EH (cell line): ENCODE results near the gene OR1S2.
"Not testable (repeated sequence)": the region's sequence is repeated elsewhere in the genome, so short reads cannot be mapped to it uniquely, and the experiment has no call there.

Source experiments
- DNase-seq: peaks from one replicate; pipeline ENCODE4 v3.0.0-alpha.2; 2015; ENCODE audit warnings: low read depth

OR1S2 gene, protein sequence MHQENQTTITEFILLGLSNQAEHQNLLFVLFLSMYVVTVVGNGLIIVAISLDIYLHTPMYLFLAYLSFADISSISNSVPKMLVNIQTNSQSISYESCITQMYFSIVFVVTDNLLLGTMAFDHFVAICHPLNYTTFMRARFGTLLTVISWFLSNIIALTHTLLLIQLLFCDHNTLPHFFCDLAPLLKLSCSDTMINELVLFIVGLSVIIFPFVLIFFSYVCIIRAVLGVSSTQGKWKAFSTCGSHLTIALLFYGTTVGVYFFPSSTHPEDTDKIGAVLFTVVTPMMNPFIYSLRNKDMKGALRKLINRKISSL

DNA sequence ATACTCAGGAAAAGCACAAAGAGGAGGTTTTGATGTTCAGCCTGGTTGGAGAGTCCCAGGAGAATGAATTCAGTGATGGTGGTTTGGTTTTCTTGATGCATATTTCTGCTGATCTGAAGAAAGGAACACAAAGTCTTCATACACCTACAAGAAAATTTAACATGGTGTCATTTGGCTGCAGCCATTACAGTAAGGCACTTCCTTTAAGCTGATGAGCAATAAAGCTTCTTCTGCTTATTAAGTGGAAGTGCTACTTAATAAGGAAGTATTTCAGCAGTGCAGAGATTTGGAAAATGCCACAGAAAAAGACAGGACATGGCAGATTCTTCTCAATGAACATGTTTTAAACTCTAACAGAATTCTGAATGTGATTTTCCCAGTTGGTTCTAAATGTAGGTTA lies at the start of gene OR1S2:
Gene OR1S2, minus strand, starts transcription at position 101 of the 400 bp plus-strand sequence. Its CDS starts 0 bp downstream, at position 101.
- no peak for DNase-seq

DNA sequence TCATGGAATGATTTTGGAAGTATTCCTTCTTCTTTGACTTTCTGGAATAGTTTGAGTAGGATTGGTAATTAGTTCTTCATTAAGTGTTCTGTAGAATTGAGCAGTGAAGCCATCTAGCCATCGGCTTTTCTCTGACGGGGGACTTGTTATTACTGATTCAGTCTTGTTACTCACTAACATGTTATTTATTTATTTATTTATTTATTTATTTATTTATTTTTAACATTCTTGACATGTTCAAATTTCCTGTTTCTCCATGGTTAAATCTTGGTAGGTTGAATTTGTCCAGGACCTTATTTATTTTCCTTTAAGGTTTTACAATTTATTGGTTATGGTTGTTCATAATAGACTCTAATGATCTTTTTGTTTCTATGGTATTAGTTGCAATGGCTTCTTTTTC lies 40.0 kb upstream of the OR1S2 start:
- DNase-seq: no peak

DNA sequence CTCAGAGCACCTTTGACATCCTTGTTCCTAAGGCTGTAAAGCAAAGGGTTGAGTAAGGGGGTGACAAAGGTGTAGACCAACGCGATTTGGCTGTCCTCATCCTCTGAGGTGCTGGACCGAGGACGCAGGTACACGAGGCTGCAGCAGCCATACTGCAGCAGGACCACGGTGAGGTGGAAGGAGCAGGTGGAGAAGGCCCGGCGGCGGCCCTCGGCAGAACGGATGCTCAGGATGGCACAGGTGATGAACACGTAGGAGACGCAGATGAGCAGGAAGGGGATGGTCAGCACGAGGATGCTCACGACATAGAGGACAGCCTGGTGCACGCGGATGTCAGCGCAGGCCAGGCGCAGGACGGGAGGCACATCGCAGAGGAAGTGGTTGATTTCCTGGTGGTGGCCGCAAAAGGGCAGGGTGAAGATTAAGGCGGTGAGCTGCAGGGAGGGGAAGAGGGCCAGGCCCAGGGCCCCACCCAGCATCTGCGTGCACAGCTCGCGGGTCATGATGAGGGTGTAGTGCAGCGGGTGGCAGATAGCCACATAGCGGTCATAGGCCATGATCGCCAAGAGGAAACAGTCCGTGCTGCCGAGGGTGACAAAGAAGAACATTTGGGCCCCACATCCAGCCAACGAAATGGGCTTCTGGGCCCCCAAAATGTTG lies 24.1 kb upstream of the OR1S2 start:
- DNase-seq: no peak

DNA sequence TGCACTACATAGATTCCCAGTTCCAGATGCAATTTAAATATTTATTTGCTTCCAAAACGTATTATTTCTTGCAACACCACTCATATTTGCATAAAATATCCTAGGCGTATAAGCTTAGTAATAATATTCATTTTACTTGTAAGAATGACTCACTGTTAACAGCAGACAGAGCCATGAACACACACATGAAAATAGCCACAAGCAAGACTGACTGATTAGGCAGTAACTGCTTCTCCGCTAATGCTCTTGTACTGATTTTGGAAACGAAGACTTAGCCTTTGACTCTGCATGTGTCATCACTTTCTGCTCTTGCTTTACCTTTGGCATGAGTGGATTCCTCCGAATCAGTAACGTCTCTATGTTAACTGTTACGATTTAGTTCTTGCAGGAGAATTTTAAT lies 18.8 kb upstream of the OR1S2 start:
- no peak for DNase-seq

DNA sequence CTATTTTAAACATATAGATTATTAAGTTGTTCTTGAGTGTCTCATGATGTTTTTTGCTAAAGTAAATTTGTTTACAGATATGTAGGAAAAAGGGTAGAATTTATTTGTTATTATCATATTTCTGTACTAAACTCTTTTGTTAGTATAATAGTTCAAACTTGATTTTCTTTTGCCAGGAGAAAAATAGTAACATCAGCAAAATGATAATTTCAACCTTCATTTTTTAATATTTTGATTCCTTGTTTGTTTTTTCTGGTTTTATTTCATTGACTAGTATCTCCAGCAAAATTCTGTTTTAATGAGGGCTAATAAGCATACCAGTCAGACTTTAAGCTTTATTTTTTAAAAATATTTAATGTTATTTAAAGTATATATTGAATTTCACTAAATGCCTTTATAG lies 12.5 kb upstream of the OR1S2 start:
- no peak for DNase-seq

DNA sequence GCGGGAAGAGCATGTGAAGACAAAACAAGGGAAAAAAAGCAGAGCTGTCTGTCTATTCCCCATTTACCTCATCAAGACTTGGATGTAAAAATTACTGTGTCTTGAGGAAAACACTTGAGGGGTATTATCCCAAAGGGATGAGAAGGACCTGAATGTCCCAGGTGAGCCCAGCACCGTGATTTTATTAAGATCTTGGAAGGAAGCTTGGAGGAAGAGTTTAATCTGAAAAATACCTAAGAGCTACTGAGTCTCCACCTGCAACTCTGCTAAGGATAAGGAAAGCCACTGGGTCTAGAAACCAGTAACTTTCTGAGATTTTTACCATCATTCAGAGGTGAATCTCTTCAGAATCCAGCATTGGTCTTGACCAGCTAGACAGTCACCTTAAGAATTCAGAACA lies 8.5 kb upstream of the OR1S2 start, which contains the start of gene OR1S1:
Gene OR1S1, plus strand, starts transcription at position 301 of the 400 bp plus-strand sequence.
- not testable (repeated sequence) for DNase-seq

DNA sequence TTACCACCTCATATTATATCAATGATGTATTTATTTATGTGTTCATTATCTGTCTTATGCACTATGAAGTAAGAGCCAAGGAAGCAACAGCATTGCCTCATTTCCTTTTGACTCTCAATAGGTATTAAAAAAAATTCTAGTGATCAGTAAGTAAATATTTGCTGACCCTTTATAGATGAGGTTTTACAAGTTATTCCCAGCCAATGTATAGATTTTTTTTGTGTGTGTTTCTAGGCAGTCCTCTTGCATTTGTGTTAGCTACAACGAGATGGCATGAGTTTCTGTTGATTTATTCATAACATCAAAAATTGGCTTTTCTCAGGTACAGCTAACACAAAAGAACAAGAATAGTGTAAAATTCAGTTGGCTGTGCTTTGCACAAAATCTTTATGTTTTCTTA lies 4.7 kb downstream of the OR1S2 start:
- DNase-seq: no peak

DNA sequence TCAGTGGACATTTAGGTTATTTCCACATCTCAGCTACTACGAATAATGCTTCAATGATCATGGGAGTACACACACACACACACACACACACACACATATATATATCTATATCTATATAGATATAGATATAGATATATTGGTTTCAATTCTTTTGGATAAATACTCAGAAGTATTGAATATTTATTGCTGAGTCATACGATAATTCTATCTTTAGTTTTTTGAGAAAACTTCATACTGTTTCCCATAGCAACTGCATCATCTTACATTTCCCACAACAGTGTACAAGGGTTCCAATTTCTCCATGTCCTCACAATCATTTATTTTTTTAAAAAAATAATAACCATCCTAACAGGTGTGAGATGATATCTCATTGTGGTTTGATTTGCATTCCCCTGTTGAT lies 8.0 kb downstream of the OR1S2 start:
- DNase-seq: no peak

DNA sequence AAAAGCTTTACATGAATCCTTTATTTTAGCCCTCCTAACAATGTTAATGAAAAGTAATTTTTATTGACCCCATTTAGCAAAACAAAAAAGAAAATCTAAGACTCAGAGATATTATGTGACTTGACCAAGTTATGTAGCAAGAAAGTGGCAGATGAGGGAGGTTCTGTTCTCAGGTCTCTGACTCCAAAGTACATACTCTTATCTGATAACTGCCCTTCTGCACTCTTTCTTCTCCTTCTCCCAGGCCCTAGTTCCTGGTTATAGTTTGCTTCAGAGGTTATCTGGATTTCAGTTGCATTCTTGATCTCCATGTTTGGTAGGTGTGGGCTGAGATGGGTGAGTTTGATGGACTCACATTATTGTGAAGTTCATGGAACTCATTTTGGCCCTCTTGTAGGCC lies 10.6 kb downstream of the OR1S2 start:
- no peak for DNase-seq

DNA sequence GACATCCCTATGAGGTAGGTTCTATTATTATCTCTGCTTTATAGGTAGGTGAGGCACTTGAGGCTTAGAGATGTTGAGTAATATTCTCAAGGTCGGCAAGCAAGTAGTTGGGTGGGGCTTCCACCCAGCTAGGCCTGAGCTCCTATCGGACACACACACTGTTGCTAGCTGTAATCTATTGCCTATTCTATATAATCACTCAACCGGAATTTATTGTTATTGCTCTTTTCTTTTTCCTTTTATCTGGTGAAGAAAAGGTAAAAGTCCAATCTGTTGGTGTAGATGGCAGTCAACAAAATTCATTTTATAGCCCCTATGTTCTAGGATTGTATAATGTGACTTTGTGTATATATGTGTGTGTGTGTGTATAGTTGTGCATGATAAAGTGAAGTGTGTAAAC lies 11.7 kb downstream of the OR1S2 start:
- DNase-seq: no peak

DNA sequence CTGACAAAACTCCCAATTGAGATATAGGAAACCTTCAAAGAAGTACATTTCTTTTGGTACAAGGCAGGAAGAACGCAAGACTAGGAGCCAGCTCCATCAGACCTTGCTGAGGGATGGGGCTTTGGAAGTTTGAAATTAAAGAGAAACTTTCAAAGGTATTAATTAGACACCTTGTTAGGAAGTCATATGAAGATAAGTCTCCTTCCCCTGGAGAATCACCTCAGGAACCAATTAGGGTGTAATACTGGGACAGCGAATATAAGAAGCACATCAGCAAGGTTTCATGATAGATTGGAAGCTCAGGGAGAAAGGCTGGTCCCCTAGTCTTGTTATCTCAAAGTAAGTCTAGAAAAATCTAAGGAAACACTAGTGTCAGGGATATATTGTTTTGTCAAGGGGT lies 15.2 kb downstream of the OR1S2 start, which contains the start of gene OR9Q2:
Gene OR9Q2, plus strand, starts transcription at position 301 of the 400 bp plus-strand sequence. CDS start 1,421 bp downstream, outside the sequence.
- no peak for DNase-seq

DNA sequence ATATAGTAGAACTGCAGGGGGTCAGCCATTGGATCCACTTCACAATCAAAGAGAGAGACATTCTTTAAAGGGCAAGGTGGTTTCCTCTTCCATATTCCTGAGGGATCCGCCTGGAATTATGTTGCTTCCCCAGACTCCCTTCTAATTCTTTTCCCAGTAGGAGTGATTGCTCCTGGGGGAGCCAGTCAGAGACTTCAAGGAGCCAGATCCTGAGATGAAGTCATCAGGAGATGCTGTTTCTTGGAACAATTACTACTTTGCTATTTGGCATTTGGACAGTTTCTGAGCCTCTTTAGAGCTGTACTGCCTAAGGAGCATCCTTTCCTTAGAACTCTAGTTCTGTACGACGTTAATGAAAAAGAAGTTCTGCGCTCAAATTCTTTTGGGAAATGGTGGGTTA lies 17.0 kb downstream of the OR1S2 start:
- no peak for DNase-seq

DNA sequence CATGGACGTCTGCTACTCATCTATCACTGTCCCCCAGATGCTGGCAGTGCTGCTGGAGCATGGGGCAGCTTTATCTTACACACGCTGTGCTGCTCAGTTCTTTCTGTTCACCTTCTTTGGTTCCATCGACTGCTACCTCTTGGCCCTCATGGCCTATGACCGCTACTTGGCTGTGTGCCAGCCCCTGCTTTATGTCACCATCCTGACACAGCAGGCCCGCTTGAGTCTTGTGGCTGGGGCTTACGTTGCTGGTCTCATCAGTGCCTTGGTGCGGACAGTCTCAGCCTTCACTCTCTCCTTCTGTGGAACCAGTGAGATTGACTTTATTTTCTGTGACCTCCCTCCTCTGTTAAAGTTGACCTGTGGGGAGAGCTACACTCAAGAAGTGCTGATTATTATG lies 24.3 kb downstream of the OR1S2 start:
- no peak for DNase-seq

DNA sequence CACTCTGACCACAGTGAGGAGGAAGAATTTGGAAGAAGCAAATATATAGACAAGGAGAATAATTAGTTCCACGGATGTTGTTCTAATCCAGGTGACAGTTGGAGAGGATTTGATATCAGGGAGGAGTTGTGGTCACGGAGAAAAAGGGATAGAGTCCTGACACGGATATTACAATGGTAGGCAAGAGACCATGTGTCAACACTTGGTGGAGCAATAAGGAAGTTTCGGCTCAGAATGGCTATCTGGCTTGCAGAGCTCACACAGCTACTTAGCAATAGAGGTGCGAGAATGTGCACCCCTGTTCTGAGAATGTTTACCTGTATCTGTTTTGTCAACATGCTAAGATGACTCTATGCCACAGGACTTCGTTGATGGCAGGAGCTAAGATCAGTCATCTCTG lies 25.5 kb downstream of the OR1S2 start:
- DNase-seq: no peak

DNA sequence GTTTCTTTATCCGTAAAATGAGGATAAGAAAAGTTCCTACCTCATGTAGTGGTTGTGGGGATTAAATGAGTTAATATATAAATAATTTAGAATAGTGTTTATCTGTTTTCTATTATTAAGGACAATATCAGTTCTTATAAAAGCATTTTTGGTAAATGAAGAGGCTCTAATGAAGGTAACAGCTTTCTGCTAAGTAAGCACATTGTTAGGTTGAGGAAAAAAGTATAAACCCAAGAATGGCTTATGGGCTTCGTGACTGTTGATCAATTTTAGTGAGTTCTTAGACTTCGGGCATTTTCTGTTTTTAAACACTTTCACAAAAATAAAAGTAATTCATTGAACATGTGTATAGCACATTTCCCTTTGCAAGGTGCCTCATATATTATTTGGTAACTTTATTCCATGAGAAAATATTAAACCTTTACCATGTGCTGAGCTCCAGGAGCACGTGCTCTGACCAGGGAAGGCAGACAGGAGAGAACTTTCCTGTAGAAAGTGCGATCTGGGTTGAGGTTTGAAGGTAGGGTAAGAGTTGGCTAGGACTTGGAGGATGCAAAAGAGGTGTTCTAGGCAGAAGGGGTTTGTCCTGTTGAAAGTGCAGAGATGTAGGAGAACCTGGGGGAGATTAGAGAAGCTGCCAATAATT lies 26.4 kb downstream of the OR1S2 start:
- DNase-seq: no peak

DNA sequence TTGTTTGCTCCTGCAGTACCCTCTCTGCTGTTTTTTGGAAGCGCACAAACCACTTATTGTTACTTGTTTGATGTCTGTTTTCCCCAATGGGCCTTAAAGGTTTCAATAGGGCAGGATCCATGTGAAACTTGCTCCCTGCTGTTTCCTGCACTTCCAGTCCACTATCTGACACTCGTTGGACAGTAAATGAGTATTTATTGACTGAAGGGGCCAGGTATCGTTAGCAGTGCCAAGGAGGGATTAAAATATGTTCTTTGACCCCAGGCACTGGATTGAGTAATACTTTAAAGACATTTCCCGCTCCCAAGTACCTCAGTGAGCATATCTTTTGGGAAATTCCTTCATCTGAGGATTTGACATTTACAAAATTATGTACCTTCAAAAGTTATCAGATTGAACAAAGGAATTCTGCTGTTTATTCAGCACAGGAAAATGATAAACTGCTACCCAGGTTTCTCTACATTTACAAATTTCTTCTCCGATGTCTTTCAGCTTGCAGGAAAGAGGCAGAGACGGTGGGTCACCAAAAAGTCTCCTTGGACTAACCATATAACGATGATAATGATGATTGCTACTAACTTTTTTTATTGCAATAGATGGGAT lies 38.3 kb downstream of the OR1S2 start:
- no peak for DNase-seq

DNA sequence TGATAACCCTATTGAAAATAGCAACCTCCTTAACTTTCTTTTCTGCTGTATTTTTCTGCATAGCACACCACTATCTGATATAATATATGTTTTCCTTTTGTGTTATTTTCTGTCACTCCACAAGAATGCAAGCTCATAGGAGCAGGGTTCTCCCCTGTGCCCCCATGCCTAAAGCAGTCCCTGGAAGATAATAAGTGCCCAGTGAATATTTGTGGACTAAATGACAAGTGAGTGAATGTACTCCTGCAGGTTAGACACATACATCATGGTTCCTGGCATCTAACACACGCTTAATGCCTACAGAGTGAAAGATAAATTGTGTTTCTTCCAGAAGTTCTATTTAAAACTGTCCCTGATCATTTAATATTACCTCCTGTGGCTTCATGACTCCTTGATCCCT lies 39.0 kb downstream of the OR1S2 start:
- no peak for DNase-seq

DNA sequence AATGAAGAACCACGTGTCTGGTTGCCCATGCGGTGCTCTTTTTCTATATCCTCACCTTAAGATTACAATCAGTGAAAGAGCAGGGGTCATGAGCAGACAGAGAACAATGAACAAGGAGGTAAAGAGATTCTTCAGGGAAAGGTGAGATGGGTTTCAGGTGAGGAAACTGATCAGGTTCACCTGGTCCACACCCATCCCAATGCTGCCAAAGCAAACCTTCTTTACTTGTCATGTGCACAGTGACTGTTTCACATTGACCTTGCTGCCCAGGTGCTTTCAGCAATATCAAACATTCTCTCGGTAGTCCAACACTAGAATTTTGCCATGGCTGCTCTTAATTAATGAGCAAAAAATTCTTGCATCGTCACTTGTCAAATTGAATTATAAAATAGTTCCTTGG lies 39.6 kb downstream of the OR1S2 start:
- no peak for DNase-seq
